ENCODE results near the gene PDE4D.

PDE4D gene

DNA sequence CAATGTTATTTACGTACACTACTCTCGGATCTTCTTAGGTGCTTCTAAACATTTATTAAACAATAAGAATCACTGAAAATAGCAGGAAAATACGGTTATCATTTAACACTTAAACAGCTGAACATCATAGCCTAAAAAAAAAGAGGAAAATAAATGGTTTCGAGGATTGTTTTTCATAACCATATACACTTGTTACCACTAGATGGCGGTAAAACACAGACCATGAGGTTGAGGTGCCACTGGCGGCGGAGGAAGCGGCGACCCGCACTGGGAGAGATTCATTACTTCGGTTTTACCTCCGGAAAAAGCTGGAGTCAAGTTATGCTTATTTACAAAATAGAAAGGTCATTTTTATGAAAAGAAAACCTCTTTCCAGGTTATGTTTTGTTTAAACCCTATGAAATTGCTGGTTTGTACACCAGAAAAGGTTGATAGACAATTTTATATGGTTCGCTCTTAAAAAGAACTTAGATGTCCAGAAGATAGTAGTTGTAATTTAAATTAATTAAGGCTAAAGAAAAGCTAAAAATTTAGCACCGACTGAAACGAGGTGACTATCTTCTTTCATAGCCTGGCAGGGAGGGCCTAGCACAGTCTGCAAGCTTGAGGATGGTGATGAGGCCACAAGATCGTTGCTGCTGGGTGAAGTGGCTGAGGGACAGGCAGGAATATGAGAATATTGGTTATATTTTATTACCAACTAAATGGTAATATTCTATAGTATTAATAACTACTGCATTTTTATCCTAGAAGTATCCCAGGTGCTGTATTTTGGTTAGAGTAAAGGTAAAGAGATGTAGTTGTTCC, 704.9 kb downstream of the PDE4D start:
- no peak overlapping the region for H3K27ac ChIP-seq
- no peak for DNase-seq (ENCODE audit: low spot score)
- TF ChIP-seq, protein P1, sequence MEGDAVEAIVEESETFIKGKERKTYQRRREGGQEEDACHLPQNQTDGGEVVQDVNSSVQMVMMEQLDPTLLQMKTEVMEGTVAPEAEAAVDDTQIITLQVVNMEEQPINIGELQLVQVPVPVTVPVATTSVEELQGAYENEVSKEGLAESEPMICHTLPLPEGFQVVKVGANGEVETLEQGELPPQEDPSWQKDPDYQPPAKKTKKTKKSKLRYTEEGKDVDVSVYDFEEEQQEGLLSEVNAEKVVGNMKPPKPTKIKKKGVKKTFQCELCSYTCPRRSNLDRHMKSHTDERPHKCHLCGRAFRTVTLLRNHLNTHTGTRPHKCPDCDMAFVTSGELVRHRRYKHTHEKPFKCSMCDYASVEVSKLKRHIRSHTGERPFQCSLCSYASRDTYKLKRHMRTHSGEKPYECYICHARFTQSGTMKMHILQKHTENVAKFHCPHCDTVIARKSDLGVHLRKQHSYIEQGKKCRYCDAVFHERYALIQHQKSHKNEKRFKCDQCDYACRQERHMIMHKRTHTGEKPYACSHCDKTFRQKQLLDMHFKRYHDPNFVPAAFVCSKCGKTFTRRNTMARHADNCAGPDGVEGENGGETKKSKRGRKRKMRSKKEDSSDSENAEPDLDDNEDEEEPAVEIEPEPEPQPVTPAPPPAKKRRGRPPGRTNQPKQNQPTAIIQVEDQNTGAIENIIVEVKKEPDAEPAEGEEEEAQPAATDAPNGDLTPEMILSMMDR (IDR thresholded peaks at IDR 0.05), result peak; percentile 62
- H3K4me3 ChIP-seq, result no peak overlapping the region

DNA sequence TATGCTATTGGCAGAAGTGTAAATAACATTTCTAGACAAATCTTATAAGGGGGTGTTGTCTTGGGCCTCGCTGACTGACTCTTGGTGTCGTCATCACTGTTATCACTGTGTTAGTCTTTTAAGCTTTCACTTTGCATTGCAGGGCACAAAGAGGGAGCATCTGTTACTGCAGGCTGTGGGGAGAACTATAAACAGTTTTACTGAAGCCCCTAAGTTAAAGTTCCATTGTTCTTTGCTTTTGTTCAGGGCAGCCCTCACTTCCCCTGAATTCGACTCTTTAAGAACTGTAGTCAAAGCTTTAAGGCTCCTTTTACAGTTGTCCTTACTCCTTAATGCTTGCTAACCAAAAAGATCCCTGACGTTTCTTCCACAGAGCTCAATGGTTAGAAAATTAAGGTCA, 705.7 kb downstream of the PDE4D start:
- H3K27ac ChIP-seq, result no peak overlapping the region
- H3K4me3 ChIP-seq, result no peak overlapping the region
- DNase-seq (ENCODE audit: low spot score), result no peak
- TF ChIP-seq, protein P1 (IDR thresholded peaks at IDR 0.05), result no peak

- H3K4me3 ChIP-seq, result no peak overlapping the region
- TF ChIP-seq, protein P1 (IDR thresholded peaks at IDR 0.05), result no peak
- H3K27ac ChIP-seq, result no peak overlapping the region
- no peak for DNase-seq (ENCODE audit: low spot score)
Observed at GRCh38 chr5:59186623-59187022, 706.9 kb downstream of the PDE4D start.

DNA sequence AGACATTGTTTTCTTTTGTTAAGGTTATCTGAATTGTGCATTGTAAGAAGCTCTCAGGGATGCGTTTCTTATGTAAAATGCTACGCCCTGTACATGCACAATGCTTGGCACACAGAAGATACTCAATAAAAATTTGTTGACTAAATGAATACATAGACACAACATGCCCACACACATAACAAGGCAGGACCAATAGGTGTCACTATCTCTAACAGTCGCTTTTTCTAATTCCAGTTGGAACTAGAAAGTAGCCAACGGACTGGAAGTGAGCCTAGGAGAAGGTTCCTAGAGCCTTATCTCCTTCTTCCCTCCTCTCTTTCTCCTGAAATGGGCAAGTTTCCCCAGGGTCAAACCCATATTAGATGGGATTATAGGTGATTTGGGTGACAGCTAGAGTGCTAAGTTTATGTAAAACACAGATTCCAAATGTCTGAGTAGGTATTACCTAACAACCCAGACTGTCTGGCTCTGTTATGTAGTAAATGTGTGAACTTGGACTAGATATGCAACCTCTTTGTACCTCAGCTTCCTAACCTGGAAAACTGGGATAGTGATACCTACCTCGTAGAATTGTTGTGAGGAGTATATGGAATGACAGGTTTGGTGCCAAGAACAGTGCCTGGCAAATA, 707.7 kb downstream of the PDE4D start:
- no peak for DNase-seq (ENCODE audit: low spot score)
- Histone ChIP-seq H3K4me3 (no peak overlapping the region), H3K27ac (no peak overlapping the region)
- TF ChIP-seq, protein P1 (IDR thresholded peaks at IDR 0.05), result no peak

DNA sequence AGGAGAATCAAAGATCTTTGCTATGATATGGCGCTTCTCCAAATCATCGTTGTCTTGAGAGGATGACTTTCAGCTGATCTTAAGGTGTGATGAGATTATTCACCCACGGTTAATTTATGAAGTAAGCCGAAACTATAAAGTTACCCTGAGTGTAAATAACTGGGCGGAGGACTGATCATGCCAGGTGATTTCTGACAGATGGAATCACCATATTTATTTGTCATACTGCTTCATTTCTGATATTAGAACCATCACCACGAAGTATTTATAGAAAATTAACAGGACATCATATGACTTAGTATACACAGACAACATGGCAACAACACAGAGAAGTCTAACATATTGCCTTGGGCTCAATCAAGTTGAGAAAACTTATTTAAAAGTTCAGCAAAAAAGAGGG, 708.8 kb downstream of the PDE4D start:
- no peak for DNase-seq (ENCODE audit: low spot score)
- H3K4me3 ChIP-seq, result no peak overlapping the region
- TF ChIP-seq, protein P1 (IDR thresholded peaks at IDR 0.05), result no peak
- no peak overlapping the region for H3K27ac ChIP-seq

DNA sequence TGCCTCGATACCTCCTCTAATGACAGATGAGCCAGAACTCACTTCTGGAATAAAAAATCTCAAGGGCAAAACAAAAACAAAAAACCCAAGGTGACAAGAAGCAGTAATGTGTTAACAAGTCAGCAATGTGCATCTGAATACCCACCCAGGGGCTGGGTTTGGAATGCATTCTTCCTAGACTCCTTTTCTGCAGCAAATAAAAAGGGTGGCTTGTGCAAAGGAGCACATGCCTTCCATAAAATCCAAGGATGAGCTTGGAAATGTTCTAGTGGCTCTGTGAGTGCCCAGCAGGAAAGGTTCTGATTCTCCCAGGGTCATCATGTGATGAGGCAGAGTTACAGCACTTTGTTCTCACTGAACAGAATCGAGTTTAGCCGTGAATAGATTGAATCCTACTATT, 710.8 kb downstream of the PDE4D start:
- no peak for DNase-seq (ENCODE audit: low spot score)
- H3K4me3 ChIP-seq, result no peak overlapping the region
- no peak overlapping the region for H3K27ac ChIP-seq
- TF ChIP-seq, protein P1 (IDR thresholded peaks at IDR 0.05), result no peak

DNA sequence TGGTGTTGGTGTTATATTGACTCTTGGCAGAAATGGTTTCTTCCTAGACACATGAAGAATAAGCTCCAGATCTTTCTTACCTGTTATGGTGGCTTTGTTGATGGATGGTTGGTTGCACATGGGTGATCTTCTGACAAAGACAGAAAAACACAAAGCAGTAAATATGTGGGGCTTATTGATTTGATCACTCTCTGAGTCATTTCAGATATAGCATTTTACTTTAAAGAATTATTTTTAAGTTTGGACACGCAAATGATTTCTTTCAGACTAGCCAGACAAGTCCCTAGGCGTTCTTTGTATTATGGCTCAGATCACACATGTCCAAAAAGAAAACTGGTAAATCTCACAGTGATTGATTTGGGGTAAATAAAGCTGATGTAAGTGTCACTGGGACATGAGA, 713.0 kb downstream of the PDE4D start:
- Histone ChIP-seq H3K4me3 (no peak overlapping the region), H3K27ac (no peak overlapping the region)
- TF ChIP-seq, protein P1 (IDR thresholded peaks at IDR 0.05), result no peak
- no peak for DNase-seq (ENCODE audit: low spot score)
